Vagina (tissue), 2 donors: Measurements from ENCODE around the gene INPP5A.

Source experiments
- POLR2A ChIP-seq, 2 donors: fragments of 450-650 bp; IDR thresholded peaks; one replicate each; pipeline ENCODE4 v1.6.1; 2017; ENCODE audit warnings: antibody characterized with exemption in 2 of 2, mild to moderate bottlenecking in 2 of 2, moderate library complexity in 2 of 2
- POLR2AphosphoS5 ChIP-seq, 2 donors: sonication (generic); formaldehyde crosslinking; IDR thresholded peaks; one replicate each; pipeline ENCODE4 v1.9.0; 2017; ENCODE audit warnings: antibody characterized with exemption in 2 of 2, mild to moderate bottlenecking in 2 of 2, low read depth in 1 of 2; ENCODE audit not compliant: insufficient read depth in 1 of 2
- TF ChIP-seq, protein P1 (sequence below), 3 experiments: fragments of 450-650 bp in 2 of 3; fragments of 200-600 bp in 1 of 3; sonication (generic) in 1 of 3; IDR thresholded peaks; one replicate each; pipeline ENCODE4 v1.5.1; 2017 to 2019; ENCODE audit warnings: antibody characterized with exemption in 3 of 3, mild to moderate bottlenecking in 2 of 3, moderate library complexity in 2 of 3

GRCh38 chr10:132721725-132722124 is 184.1 kb downstream of the INPP5A start:
- TF ChIP-seq, protein P1, sequence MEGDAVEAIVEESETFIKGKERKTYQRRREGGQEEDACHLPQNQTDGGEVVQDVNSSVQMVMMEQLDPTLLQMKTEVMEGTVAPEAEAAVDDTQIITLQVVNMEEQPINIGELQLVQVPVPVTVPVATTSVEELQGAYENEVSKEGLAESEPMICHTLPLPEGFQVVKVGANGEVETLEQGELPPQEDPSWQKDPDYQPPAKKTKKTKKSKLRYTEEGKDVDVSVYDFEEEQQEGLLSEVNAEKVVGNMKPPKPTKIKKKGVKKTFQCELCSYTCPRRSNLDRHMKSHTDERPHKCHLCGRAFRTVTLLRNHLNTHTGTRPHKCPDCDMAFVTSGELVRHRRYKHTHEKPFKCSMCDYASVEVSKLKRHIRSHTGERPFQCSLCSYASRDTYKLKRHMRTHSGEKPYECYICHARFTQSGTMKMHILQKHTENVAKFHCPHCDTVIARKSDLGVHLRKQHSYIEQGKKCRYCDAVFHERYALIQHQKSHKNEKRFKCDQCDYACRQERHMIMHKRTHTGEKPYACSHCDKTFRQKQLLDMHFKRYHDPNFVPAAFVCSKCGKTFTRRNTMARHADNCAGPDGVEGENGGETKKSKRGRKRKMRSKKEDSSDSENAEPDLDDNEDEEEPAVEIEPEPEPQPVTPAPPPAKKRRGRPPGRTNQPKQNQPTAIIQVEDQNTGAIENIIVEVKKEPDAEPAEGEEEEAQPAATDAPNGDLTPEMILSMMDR (IDR thresholded peaks at IDR 0.05) = no peak
- TF ChIP-seq POLR2A (IDR thresholded peaks at IDR 0.05) (no peak), POLR2AphosphoS5 (IDR thresholded peaks at IDR 0.05; ENCODE audit: insufficient read depth in 1 of 2, low read depth in 1 of 2) (no peak)
